CD4-positive, alpha-beta T cell treated with Interleukin-12 subunit alpha and Interleukin-12 subunit beta, for 1 hour (primary cell): ENCODE data around the gene BAG2.

Source experiments
- DNase-seq: peaks from one replicate; pipeline ENCODE4 v3.0.0-alpha.2; 2020

Gene BAG2

GRCh38 chr6:57172136-57173055 lies at the start of gene BAG2:
Gene BAG2 (plus strand): TSS chr6:57172326. CDS start chr6:57172698, 372 bp downstream.
- peak; percentile 89 for DNase-seq

- no peak for DNase-seq
Measured at GRCh38 chr6:57123111-57123510, 49.0 kb upstream of the BAG2 start.

GRCh38 chr6:57127763-57128162 lies 44.4 kb upstream of the BAG2 start:
- no peak for DNase-seq

GRCh38 chr6:57130661-57131177 lies 41.4 kb upstream of the BAG2 start:
- DNase-seq: no peak

GRCh38 chr6:57134954-57135353 lies 37.2 kb upstream of the BAG2 start:
- DNase-seq: no peak

- no peak for DNase-seq
Measured at GRCh38 chr6:57135885-57136284, 36.2 kb upstream of the BAG2 start.

- DNase-seq: no peak
Measured at GRCh38 chr6:57137350-57137749, 34.8 kb upstream of the BAG2 start.

- DNase-seq: no peak
Measured at GRCh38 chr6:57138026-57138425, 34.1 kb upstream of the BAG2 start.

- DNase-seq: no peak
Measured at GRCh38 chr6:57141451-57142177, 30.5 kb upstream of the BAG2 start.

GRCh38 chr6:57142178-57142525 lies 30.0 kb upstream of the BAG2 start:
- DNase-seq: no peak

GRCh38 chr6:57143690-57144089 lies 28.4 kb upstream of the BAG2 start:
- DNase-seq: no peak

- no peak for DNase-seq
Measured at GRCh38 chr6:57147401-57147800, 24.7 kb upstream of the BAG2 start.

GRCh38 chr6:57147955-57148858 lies 23.9 kb upstream of the BAG2 start:
- no peak for DNase-seq

- no peak for DNase-seq
Measured at GRCh38 chr6:57158658-57159057, 13.5 kb upstream of the BAG2 start.

GRCh38 chr6:57159127-57159526 lies 13.0 kb upstream of the BAG2 start:
- no peak for DNase-seq

GRCh38 chr6:57162028-57162427 lies 10.1 kb upstream of the BAG2 start:
- DNase-seq: no peak

GRCh38 chr6:57162516-57162915 lies 9.6 kb upstream of the BAG2 start:
- no peak for DNase-seq

GRCh38 chr6:57163956-57164355 lies 8.2 kb upstream of the BAG2 start:
- no peak for DNase-seq

GRCh38 chr6:57165080-57165479 lies 7.0 kb upstream of the BAG2 start:
- no peak for DNase-seq

GRCh38 chr6:57173056-57173885 lies 1.1 kb downstream of the BAG2 start:
- DNase-seq: peak; percentile 28

- no peak for DNase-seq
Measured at GRCh38 chr6:57173886-57174510, 1.9 kb downstream of the BAG2 start.
